Measurements from ENCODE around the gene TCP11.
A peak's percentile ranks its signal among the peaks of the same experiment; 100 is the strongest.
"Not testable (repeated sequence)": the region's sequence is repeated elsewhere in the genome, so short reads cannot be mapped to it uniquely, and the experiment has no call there.

TCP11 gene

DNA sequence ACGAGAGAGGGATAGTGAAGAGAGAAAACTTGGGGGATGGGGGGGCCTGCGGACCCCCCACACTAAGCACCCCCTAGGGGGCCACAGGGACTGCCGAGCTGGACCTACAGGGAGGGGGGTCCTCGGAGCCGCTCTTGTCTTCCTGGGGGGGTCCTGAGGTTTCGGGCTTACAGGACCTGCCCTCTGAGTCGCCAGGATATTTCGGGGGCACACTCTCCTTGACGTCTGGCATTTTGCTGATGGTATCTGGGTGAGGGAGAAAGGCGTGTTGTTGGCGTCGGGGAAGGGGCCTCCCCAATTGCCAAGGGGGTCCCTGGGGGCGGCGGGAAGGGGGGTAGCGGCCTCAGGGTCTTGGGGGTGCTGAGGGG, 516 bp downstream of the TCP11 start:
- H3K4me3 Mint-ChIP-seq: peak overlapping the region; percentile 65 to 76
- no peaks in the 10 kb centered on the region for H3K9me3 Mint-ChIP-seq
- peaks cover 40% of the 10 kb centered on the region for H3K27me3 Mint-ChIP-seq
- peaks cover 23% of the 10 kb centered on the region for H3K4me1 Mint-ChIP-seq
- no peak for DNase-seq
- ATAC-seq: peak; percentile 40
- H3K27ac Mint-ChIP-seq: peak overlapping the region; percentile 20 to 91

- peak overlapping the region in 1 of 2 donors; percentile 20 for H3K27ac Mint-ChIP-seq
- H3K9me3 Mint-ChIP-seq: no peaks in the 10 kb centered on the region
- DNase-seq (peak; percentile 41 to 48), ATAC-seq (peak; percentile 43)
- peaks cover 23% of the 10 kb centered on the region for H3K4me1 Mint-ChIP-seq
- H3K27me3 Mint-ChIP-seq: peaks cover 40% of the 10 kb centered on the region
- peak overlapping the region; percentile 65 to 76 for H3K4me3 Mint-ChIP-seq
These were observed 1.1 kb downstream of the TCP11 start for GRCh38 chr6:35139924-35140638.

- no peak for DNase-seq
- H3K27ac Mint-ChIP-seq: no peak overlapping the region
- H3K4me1 Mint-ChIP-seq: peaks cover 23% of the 10 kb centered on the region
- no peak for ATAC-seq
- no peak overlapping the region for H3K4me3 Mint-ChIP-seq
- H3K9me3 Mint-ChIP-seq: no peaks in the 10 kb centered on the region
- peaks cover 40% of the 10 kb centered on the region for H3K27me3 Mint-ChIP-seq
These were observed 1.7 kb downstream of the TCP11 start for GRCh38 chr6:35139470-35139869.

DNA sequence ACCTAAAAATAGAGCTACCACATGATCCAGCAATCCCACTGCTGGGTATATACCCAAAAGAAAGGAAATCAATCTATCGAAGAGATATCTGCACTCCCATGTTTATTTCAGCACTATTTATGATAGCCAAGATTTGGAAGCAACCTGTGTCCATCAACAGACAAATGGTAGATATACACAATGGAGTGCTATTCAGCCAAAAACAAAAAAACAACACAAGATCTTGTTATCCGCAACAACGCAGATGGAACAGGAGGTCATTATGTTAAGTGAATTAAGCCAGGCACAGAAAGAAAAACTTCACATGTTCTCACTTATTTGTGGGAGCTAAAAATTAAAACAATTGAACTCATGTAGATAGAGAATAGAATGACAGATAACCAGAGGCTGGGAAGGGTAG, 2.9 kb downstream of the TCP11 start:
- H3K27me3 Mint-ChIP-seq: peaks cover 40% of the 10 kb centered on the region
- H3K4me3 Mint-ChIP-seq, ATAC-seq, H3K27ac Mint-ChIP-seq, H3K9me3 Mint-ChIP-seq, DNase-seq: not testable (repeated sequence)
- H3K4me1 Mint-ChIP-seq: peaks cover 23% of the 10 kb centered on the region

DNA sequence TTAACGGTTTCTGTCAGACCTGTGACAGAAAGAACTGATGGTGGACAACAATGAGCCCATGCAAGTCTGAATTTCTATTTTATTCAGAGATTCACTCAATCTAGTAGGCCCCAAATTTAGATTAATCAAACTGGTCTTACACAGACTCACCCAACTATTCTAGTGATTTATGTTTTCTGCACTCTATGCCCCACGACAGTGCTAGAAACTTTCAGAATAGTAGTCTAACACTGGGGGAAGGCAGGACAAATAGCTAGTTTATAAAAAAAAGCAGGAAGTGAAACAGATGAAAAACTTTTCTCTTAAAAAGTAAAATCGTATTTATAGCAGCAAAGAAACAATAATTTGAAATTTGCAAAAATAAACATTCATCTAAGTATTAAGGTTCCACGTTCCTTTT, 5.0 kb downstream of the TCP11 start:
- no peak for ATAC-seq
- Mint-ChIP-seq H3K27ac (no peak overlapping the region), H3K4me3 (no peak overlapping the region), H3K27me3 (peaks cover 32% of the 10 kb centered on the region), H3K4me1 (peaks cover 13% of the 10 kb centered on the region), H3K9me3 (no peaks in the 10 kb centered on the region)
- no peak for DNase-seq

- H3K4me1 Mint-ChIP-seq: no peaks in the 10 kb centered on the region
- H3K27me3 Mint-ChIP-seq: peaks cover 14% of the 10 kb centered on the region
- H3K4me3 Mint-ChIP-seq: no peak overlapping the region
- H3K9me3 Mint-ChIP-seq: no peaks in the 10 kb centered on the region
- no peak for DNase-seq
- no peak overlapping the region for H3K27ac Mint-ChIP-seq
- ATAC-seq: no peak
These were observed 12.6 kb downstream of the TCP11 start for GRCh38 chr6:35128496-35128895.

DNA sequence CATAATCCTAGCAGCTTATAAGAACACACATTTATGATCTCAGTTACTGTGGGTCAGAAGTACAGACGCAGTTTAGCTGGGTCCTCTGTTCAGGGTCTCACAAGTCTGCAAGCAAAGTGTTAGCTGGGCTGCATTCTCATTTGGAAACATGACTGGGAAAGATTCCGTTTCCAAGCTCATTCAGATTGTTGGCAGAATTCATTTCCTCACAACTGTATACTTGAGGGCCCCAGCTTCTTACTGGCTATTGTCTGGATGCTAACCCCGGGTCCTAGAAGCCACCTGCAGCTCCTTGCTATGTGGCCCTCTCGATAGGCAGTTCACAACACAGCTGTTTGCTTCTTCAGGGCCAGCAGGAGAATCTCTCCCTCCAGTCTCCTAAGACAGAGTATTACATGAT, 13.1 kb downstream of the TCP11 start:
- Mint-ChIP-seq H3K27ac (no peak overlapping the region), H3K27me3 (peaks cover 14% of the 10 kb centered on the region), H3K4me3 (no peak overlapping the region), H3K9me3 (no peaks in the 10 kb centered on the region), H3K4me1 (no peaks in the 10 kb centered on the region)
- DNase-seq: no peak
- no peak for ATAC-seq

- Mint-ChIP-seq H3K4me3 (no peak overlapping the region), H3K27me3 (peaks cover 22% of the 10 kb centered on the region), H3K27ac (no peak overlapping the region), H3K4me1 (no peaks in the 10 kb centered on the region), H3K9me3 (no peaks in the 10 kb centered on the region)
- no peak for DNase-seq
- no peak for ATAC-seq
These were observed 16.8 kb downstream of the TCP11 start for GRCh38 chr6:35124356-35124755.

- no peaks in the 10 kb centered on the region for H3K9me3 Mint-ChIP-seq
- no peak overlapping the region for H3K27ac Mint-ChIP-seq
- H3K4me1 Mint-ChIP-seq: no peaks in the 10 kb centered on the region
- DNase-seq: no peak
- H3K27me3 Mint-ChIP-seq: peaks cover 18% of the 10 kb centered on the region
- no peak for ATAC-seq
- no peak overlapping the region for H3K4me3 Mint-ChIP-seq
These were observed 20.4 kb downstream of the TCP11 start for GRCh38 chr6:35120746-35121145.

DNA sequence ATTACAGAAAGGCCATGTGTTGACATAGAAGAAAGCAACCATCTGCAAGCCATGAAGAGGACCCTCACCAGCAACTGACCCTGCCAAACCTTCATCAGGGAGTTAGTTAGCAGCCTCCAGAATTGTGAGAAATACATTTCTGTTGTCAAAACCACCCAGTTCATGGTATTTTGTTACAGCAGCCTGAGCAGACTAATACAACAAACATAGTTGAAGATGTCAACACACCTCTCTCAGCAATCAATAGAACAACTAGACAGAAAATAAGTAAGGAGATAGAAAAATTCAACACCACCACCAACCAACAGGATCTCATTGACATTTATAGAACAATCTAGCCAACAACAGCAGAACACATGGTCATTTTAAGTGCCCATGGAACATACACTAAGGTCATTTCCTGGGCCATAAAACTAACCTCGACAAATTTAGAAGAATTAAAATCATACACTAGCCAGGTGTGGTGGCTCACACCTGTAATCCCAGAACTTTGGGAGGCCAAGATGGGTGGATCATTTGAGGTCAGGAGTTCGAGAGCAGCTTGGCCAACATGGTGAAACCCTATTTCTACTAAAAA, 32.7 kb downstream of the TCP11 start:
- no peak for ATAC-seq
- Mint-ChIP-seq H3K27me3 (peaks cover 10% of the 10 kb centered on the region), H3K4me1 (peaks cover 18% of the 10 kb centered on the region), H3K4me3 (no peak overlapping the region), H3K9me3 (peaks cover 5 to 14% of the 10 kb centered on the region in 2 donors), H3K27ac (no peak overlapping the region)
- DNase-seq: no peak

DNA sequence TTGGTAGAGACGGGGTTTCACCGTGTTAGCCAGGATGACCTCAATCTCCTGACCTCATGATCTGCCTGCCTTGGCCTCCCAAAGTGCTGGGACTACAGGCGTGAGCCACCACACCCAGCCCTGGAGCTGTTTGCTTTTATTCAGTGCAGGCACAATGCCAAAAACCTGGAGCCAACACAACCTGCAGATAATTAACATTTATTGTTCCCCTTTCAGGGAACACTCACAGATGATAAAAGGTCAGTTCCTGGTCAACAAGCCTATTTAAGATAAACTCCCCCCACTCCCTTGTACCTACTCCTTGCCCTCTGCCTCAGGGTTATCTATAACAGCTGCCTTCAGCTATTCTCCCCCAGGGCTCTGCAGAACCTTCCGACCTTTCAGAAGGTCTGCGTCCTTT, 33.4 kb downstream of the TCP11 start:
- ATAC-seq, DNase-seq, H3K4me3 Mint-ChIP-seq, H3K27me3 Mint-ChIP-seq: not testable (repeated sequence)
- H3K27ac Mint-ChIP-seq: peak overlapping the region; percentile 2 to 23
- H3K4me1 Mint-ChIP-seq: peaks cover 18% of the 10 kb centered on the region
- peaks cover 5 to 14% of the 10 kb centered on the region in 2 donors for H3K9me3 Mint-ChIP-seq

DNA sequence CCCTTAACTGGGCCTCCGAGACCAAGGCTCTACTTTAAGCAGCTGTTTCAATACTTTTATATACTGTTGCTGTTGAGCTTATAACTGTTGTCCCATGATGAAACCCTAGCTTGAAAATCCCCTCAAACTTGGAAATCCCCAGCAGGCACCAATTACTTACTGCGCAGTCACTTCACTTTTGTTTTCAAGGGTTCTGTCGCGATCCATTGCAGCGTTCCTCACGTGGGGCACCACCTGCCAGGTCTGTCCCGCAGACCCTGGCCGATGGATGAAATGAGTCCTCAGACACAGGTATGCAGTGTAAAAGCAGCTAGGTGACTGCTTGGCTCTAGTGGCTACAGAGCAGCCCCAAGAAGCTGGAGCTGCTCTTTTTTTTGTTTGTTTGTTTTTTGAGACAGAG, 33.9 kb downstream of the TCP11 start:
- Mint-ChIP-seq H3K4me3 (peak overlapping the region in 1 of 2 donors; percentile 31), H3K27ac (peak overlapping the region; percentile 42 to 93), H3K9me3 (peaks cover 5 to 14% of the 10 kb centered on the region in 2 donors), H3K4me1 (peaks cover 18% of the 10 kb centered on the region)
- not testable (repeated sequence) for H3K27me3 Mint-ChIP-seq, ATAC-seq
- peak in 1 of 2 donors; percentile 12 for DNase-seq

GRCh38 chr6:35106061-35106460, 35.1 kb downstream of the TCP11 start:
- ATAC-seq: not testable (repeated sequence)

GRCh38 chr6:35105078-35105477, 36.1 kb downstream of the TCP11 start:
- peaks cover 10% of the 10 kb centered on the region for H3K27me3 Mint-ChIP-seq
- H3K4me1 Mint-ChIP-seq: peaks cover 18% of the 10 kb centered on the region
- DNase-seq (no peak), ATAC-seq (no peak)
- no peak overlapping the region for H3K4me3 Mint-ChIP-seq
- H3K9me3 Mint-ChIP-seq: peaks cover 5 to 7% of the 10 kb centered on the region in 2 donors
- H3K27ac Mint-ChIP-seq: no peak overlapping the region

More at GRCh38 chr6:35106061-35106460, 35.1 kb downstream of the TCP11 start:
- not testable (repeated sequence) for DNase-seq, H3K9me3 Mint-ChIP-seq, H3K27me3 Mint-ChIP-seq, H3K4me3 Mint-ChIP-seq, H3K27ac Mint-ChIP-seq
- peaks cover 18% of the 10 kb centered on the region for H3K4me1 Mint-ChIP-seq

GRCh38 chr6:35099116-35099515, 42.0 kb downstream of the TCP11 start:
- no peaks in the 10 kb centered on the region for H3K9me3 Mint-ChIP-seq
- no peak overlapping the region for H3K4me3 Mint-ChIP-seq
- H3K4me1 Mint-ChIP-seq: no peaks in the 10 kb centered on the region
- no peak overlapping the region for H3K27ac Mint-ChIP-seq
- ATAC-seq (no peak), DNase-seq (no peak)
- peaks cover 4% of the 10 kb centered on the region for H3K27me3 Mint-ChIP-seq

GRCh38 chr6:35096129-35096862, 44.8 kb downstream of the TCP11 start:
- Mint-ChIP-seq H3K27ac (no peak overlapping the region), H3K4me1 (no peaks in the 10 kb centered on the region), H3K9me3 (no peaks in the 10 kb centered on the region), H3K27me3 (no peaks in the 10 kb centered on the region), H3K4me3 (no peak overlapping the region)
- no peak for DNase-seq
- no peak for ATAC-seq
